SK-N-SH (cell line): ENCODE measurements around the gene CCNB1. TPM values are rescaled to one million over a fixed set of nuclear protein-coding genes. Genes with fewer than 3 reads are reported as not detected.

Experiments used
- CTCF ChIA-PET: fragments of 300-600, 350-600 bp; formaldehyde crosslinking; extraction: SDS; loops from one replicate; lab custom pipeline; 2021; lab: Yijun Ruan, JAX
- POLR2A ChIA-PET: fragments of 350-600 bp; sonication (Branson Sonifier 250); formaldehyde crosslinking; extraction: SDS; loops from one replicate; lab custom pipeline; 2020; ENCODE audit warnings: antibody characterized with exemption, inconsistent platforms; lab: Yijun Ruan, JAX
- DNase-seq: peaks from one replicate; pipeline ENCODE4 v3.0.0; 2012
- H2AFZ ChIP-seq: fragments of 200-600 bp; sonication (generic); 2 replicates; pipeline ENCODE4 v1.8.1; 2016; ENCODE audit warnings: antibody characterized with exemption, mild to moderate bottlenecking, low read depth
- H3F3A ChIP-seq: fragments of 200-600 bp; sonication (generic); replicated peaks from 2 replicates; pipeline ENCODE3; 2016; ENCODE audit warnings: antibody characterized with exemption, mild to moderate bottlenecking; ENCODE audit not compliant: insufficient read depth
- H3K27ac ChIP-seq, 2 experiments: fragments of 200-500 bp in 1 of 2; fragments of 200-600 bp in 1 of 2; sonication (Bioruptor generic) in 1 of 2; sonication (generic), shearing (Covaris generic) in 1 of 2; 2 replicates each; pipeline versions ENCODE4 v1.5.1 to v1.6.1; 2014 to 2016; ENCODE audit warnings: low read depth in 2 of 2, inconsistent platforms in 1 of 2, low read length in 1 of 2, mild to moderate bottlenecking in 1 of 2, mixed read lengths in 1 of 2
- H3K27me3 ChIP-seq: fragments of 200-600 bp; sonication (generic), shearing (Covaris generic); 2 replicates; pipeline ENCODE4 v1.6.1; 2016; ENCODE audit warnings: mixed run types; ENCODE audit not compliant: insufficient read depth
- H3K36me3 ChIP-seq, 2 experiments: fragments of 200-500 bp in 1 of 2; fragments of 200-600 bp in 1 of 2; sonication (Bioruptor generic) in 1 of 2; sonication (generic) in 1 of 2; replicated peaks in 1 of 2; 2 replicates each; pipeline versions ENCODE3 to v1.5.1; 2014 to 2016; ENCODE audit warnings: low read length in 1 of 2, mild to moderate bottlenecking in 1 of 2; ENCODE audit not compliant: insufficient read depth in 2 of 2, control insufficient read depth in 1 of 2
- H3K4me1 ChIP-seq, 2 experiments: fragments of 200-500 bp in 1 of 2; fragments of 200-600 bp in 1 of 2; sonication (Bioruptor generic) in 1 of 2; sonication (generic), shearing (Covaris generic) in 1 of 2; 2 replicates each; pipeline versions ENCODE4 v1.5.1 to v1.6.1; 2014 to 2016; ENCODE audit warnings: low read depth in 1 of 2, low read length in 1 of 2, mixed run types in 1 of 2; ENCODE audit not compliant: insufficient read depth in 2 of 2, control insufficient read depth in 1 of 2
- H3K4me2 ChIP-seq: fragments of 200-600 bp; sonication (generic), shearing (Covaris generic); 2 replicates; pipeline ENCODE4 v1.6.1; 2017; ENCODE audit warnings: mixed run types
- H3K4me3 ChIP-seq, 2 experiments: fragments of 200-500 bp in 1 of 2; fragments of 200-600 bp in 1 of 2; sonication (Bioruptor generic) in 1 of 2; sonication (generic), shearing (Covaris generic) in 1 of 2; 2 replicates each; pipeline versions ENCODE4 v1.5.1 to v1.8.1; 2014 to 2016; ENCODE audit warnings: low read depth in 2 of 2, inconsistent platforms in 1 of 2, low read length in 1 of 2, mild to moderate bottlenecking in 1 of 2, mixed read lengths in 1 of 2, moderate library complexity in 1 of 2
- H3K79me2 ChIP-seq: fragments of 200-600 bp; sonication (generic); 2 replicates; pipeline ENCODE4 v1.8.1; 2017; ENCODE audit warnings: mild to moderate bottlenecking; ENCODE audit not compliant: insufficient read depth
- H3K9ac ChIP-seq: fragments of 200-600 bp; sonication (generic); 2 replicates; pipeline ENCODE4 v1.6.1; 2017; ENCODE audit warnings: mixed run types
- H3K9me2 ChIP-seq: fragments of 200-600 bp; sonication (generic); 2 replicates; pipeline ENCODE4 v1.6.1; 2017; ENCODE audit warnings: mixed run types
- H3K9me3 ChIP-seq: fragments of 200-600 bp; sonication (generic); 2 replicates; pipeline ENCODE4 v1.6.1; 2017; ENCODE audit warnings: mixed run types, mild to moderate bottlenecking, moderate library complexity
- H4K20me1 ChIP-seq: fragments of 200-600 bp; sonication (generic); 2 replicates; pipeline ENCODE4 v1.6.1; 2017; ENCODE audit warnings: mild to moderate bottlenecking, mixed run types; ENCODE audit not compliant: insufficient read depth
- CHD2 ChIP-seq: fragments of 150-350 bp; IDR thresholded peaks from 2 replicates; pipeline ENCODE4 v1.6.1; 2018; ENCODE audit warnings: low read length; ENCODE audit not compliant: partially characterized antibody
- CTCF ChIP-seq: fragments of 200-600 bp; sonication (generic); IDR thresholded peaks from 2 replicates; pipeline ENCODE4 v1.6.1; 2017; ENCODE audit warnings: antibody characterized with exemption, mild to moderate bottlenecking, moderate library complexity
- ELF1 ChIP-seq: IDR thresholded peaks from 2 replicates; pipeline ENCODE4 v1.4.0; 2012
- EZH2phosphoT487 ChIP-seq: fragments of 200-600 bp; sonication (generic); IDR thresholded peaks from 2 replicates; pipeline ENCODE4 v1.6.1; 2017; ENCODE audit warnings: low read depth, mixed run types, mild to moderate bottlenecking, antibody characterized with exemption, moderate library complexity, borderline replicate concordance
- FOSL2 ChIP-seq: IDR thresholded peaks from 2 replicates; pipeline ENCODE4 v1.4.0; 2012; ENCODE audit warnings: low read depth, mild to moderate bottlenecking, moderate library complexity, borderline replicate concordance
- FOXM1 ChIP-seq: IDR thresholded peaks from 2 replicates; pipeline ENCODE4 v1.4.0; 2012; ENCODE audit warnings: low read depth, mild to moderate bottlenecking
- MEF2A ChIP-seq: IDR thresholded peaks from 2 replicates; pipeline ENCODE4 v1.4.0; 2012; ENCODE audit warnings: low read depth, borderline replicate concordance
- MXI1 ChIP-seq: IDR thresholded peaks from 2 replicates; pipeline ENCODE4 v1.6.1; 2012; ENCODE audit warnings: mild to moderate bottlenecking, low read depth, low read length, improper control_type of control experiment
- NFIC ChIP-seq: IDR thresholded peaks from 2 replicates; pipeline ENCODE4 v1.4.0; 2012; ENCODE audit warnings: borderline replicate concordance
- RAD21 ChIP-seq: IDR thresholded peaks from 2 replicates; pipeline ENCODE4 v1.6.1; 2012; ENCODE audit warnings: mild to moderate bottlenecking, low read length
- RFX5 ChIP-seq: IDR thresholded peaks from 2 replicates; pipeline ENCODE4 v1.6.1; 2012; ENCODE audit warnings: mild to moderate bottlenecking, improper control_type of control experiment, low read length
- RXRA ChIP-seq: IDR thresholded peaks from 2 replicates; pipeline ENCODE4 v1.4.0; 2012; ENCODE audit warnings: low read depth, mild to moderate bottlenecking, borderline replicate concordance
- TAF1 ChIP-seq: IDR thresholded peaks from 2 replicates; pipeline ENCODE4 v1.6.1; 2012; ENCODE audit warnings: low read depth, mild to moderate bottlenecking, low read length, moderate library complexity, borderline replicate concordance
- TCF12 ChIP-seq: IDR thresholded peaks from 2 replicates; pipeline ENCODE4 v1.4.0; 2012
- TEAD4 ChIP-seq: IDR thresholded peaks from 2 replicates; pipeline ENCODE4 v1.4.0; 2012; ENCODE audit warnings: mild to moderate bottlenecking, borderline replicate concordance; ENCODE audit not compliant: insufficient read depth
- ZBTB33 ChIP-seq: IDR thresholded peaks from 2 replicates; pipeline ENCODE4 v1.4.0; 2012; ENCODE audit warnings: low read depth, borderline replicate concordance
- WGBS: methylation state at CpG from one replicate; pipeline ENCODE4 v1.1.6; 2017; ENCODE audit warnings: low lambda C conversion rate; 5-methylcytosine and 5-hydroxymethylcytosine counted together
- polyA plus RNA-seq, 3 experiments: library from polyadenylated mRNA; depleted of rRNA; stranded (reverse); fragments of >200 nt; gene quantifications; 2 replicates each; pipeline ENCODE4 v1.2.3, GENCODE V29; 2012
- TF ChIP-seq, protein P1 (sequence below): IDR thresholded peaks from 2 replicates; pipeline ENCODE4 v1.4.0; 2012; ENCODE audit warnings: low read depth
- TF ChIP-seq, protein P2 (sequence below): fragments of 150-350 bp; IDR thresholded peaks from 2 replicates; pipeline ENCODE4 v1.6.1; 2017; ENCODE audit warnings: antibody characterized with exemption, low read length, low read depth, borderline replicate concordance

Gene CCNB1
- polyA plus RNA-seq, 1 of the 3 experiments (the other 2 are of a cell fraction) = 78.6 TPM

GRCh38 chr5:69209602-69210001, 42.7 kb downstream of the CCNB1 start:
- Histone ChIP-seq H3K9me3 (no peaks in the 10 kb centered on the region), H3K4me1 (no peaks in the 10 kb centered on the region), H3K9ac (no peak overlapping the region), H3K36me3 (no peaks in the 10 kb centered on the region), H3K4me3 (no peak overlapping the region), H3F3A (peaks cover 9% of the 10 kb centered on the region), H3K9me2 (no peaks in the 10 kb centered on the region), H3K4me2 (no peak overlapping the region), H3K79me2 (no peaks in the 10 kb centered on the region), H3K27ac (no peak overlapping the region), H3K27me3 (no peaks in the 10 kb centered on the region), H4K20me1 (no peaks in the 10 kb centered on the region), H2AFZ (no peak overlapping the region)
- POLR2A ChIA-PET = no interaction called here
- DNase-seq = no peak
- TF ChIP-seq EZH2phosphoT487 (no peak), MEF2A (no peak), MXI1 (no peak), ELF1 (no peak), FOSL2 (no peak), TEAD4 (no peak), RAD21 (no peak), ZBTB33 (no peak), TAF1 (no peak), TCF12 (no peak), RXRA (no peak), CTCF (no peak), RFX5 (no peak), NFIC (no peak), CHD2 (no peak), FOXM1 (no peak)
- TF ChIP-seq, protein P1, sequence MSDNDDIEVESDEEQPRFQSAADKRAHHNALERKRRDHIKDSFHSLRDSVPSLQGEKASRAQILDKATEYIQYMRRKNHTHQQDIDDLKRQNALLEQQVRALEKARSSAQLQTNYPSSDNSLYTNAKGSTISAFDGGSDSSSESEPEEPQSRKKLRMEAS = no peak
- TF ChIP-seq, protein P2, sequence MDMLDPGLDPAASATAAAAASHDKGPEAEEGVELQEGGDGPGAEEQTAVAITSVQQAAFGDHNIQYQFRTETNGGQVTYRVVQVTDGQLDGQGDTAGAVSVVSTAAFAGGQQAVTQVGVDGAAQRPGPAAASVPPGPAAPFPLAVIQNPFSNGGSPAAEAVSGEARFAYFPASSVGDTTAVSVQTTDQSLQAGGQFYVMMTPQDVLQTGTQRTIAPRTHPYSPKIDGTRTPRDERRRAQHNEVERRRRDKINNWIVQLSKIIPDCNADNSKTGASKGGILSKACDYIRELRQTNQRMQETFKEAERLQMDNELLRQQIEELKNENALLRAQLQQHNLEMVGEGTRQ = no peak
- CTCF ChIA-PET = interaction anchor here (1.2 kb wide), 1 partner anchor 19 kb away, joined by 6 read pairs; no protein-coding TSS in a partner anchor
- 66% methylated on average over 2 of the region's 2 CpGs for WGBS
